Activated B cell treated with CpG ODN at 0.5 μM for 24 hours (primary cell): ENCODE data around the gene RNASE4. TPM values are rescaled to one million over a fixed set of nuclear protein-coding genes. Genes with fewer than 3 reads are reported as not detected.

Experiments
- ATAC-seq: fragments of 200-7000 bp; cut with Tn5 transposase; one replicate; pipeline ENCODE4 v1.10.0; 2021; ENCODE audit warnings: low read depth, mild to moderate bottlenecking, moderate library complexity
- CTCF ChIA-PET: fragments of 350-600 bp; sonication (Branson Sonifier 250); formaldehyde crosslinking; loops from one replicate; lab custom pipeline; 2021; ENCODE audit warnings: antibody characterized with exemption; lab: Charles Lee
- POLR2A ChIA-PET: fragments of 350-600 bp; sonication (Branson Sonifier 250); formaldehyde crosslinking; loops from one replicate; lab custom pipeline; 2021; ENCODE audit warnings: antibody characterized with exemption; lab: Charles Lee
- DNase-seq: peaks from one replicate; pipeline ENCODE4 v3.0.0; 2022
- H3K27ac Mint-ChIP-seq: one replicate; pipeline ENCODE4 v1.8.0; 2020; ENCODE audit warnings: mixed read lengths
- H3K27me3 Mint-ChIP-seq: one replicate; pipeline ENCODE4 v1.8.0; 2021; ENCODE audit warnings: mixed read lengths
- H3K36me3 Mint-ChIP-seq: one replicate; pipeline ENCODE4 v1.8.0; 2021; ENCODE audit warnings: low read depth, mixed read lengths
- H3K4me1 Mint-ChIP-seq: one replicate; pipeline ENCODE4 v1.8.0; 2021; ENCODE audit warnings: mixed read lengths
- H3K4me3 Mint-ChIP-seq: one replicate; pipeline ENCODE4 v1.8.0; 2020; ENCODE audit warnings: mild to moderate bottlenecking, mixed read lengths
- H3K9me3 Mint-ChIP-seq: one replicate; pipeline ENCODE4 v1.8.0; 2020; ENCODE audit warnings: mixed read lengths
- CTCF ChIP-seq: fragments of 200-600 bp; IDR thresholded peaks from one replicate; pipeline ENCODE4 v1.8.0; 2022; ENCODE audit warnings: antibody characterized with exemption, mild to moderate bottlenecking
- intact Hi-C: fragments of 100-400 bp; cut with micrococcal nuclease; formaldehyde crosslinking; loops from one replicate; pipeline ENCODE4 v1.15.1; 2024
- total RNA-seq: library from RNA; stranded (reverse); gene quantifications from 2 replicates; pipeline ENCODE4 v1.2.3, GENCODE V29; 2022

Gene RNASE4
- total RNA-seq, 1 donor from 2014 or later = 1.0 TPM

GRCh38 chr14:20657216-20658211, 26.8 kb upstream of the RNASE4 start:
- H3K27ac Mint-ChIP-seq = no peak overlapping the region

GRCh38 chr14:20658246-20658645, 26.1 kb upstream of the RNASE4 start:
- CTCF ChIA-PET = interaction anchor here (1.0 to 2.2 kb wide), 4 partner anchors 33 to 215 kb away, joined by 3 to 17 read pairs (median 4); no protein-coding TSS in a partner anchor
- POLR2A ChIA-PET = interaction anchor here (0.9 to 1.0 kb wide), 2 partner anchors 25 to 316 kb away, joined by 3 to 6 read pairs; no protein-coding TSS in a partner anchor
- ATAC-seq (no peak), DNase-seq (no peak)
- Mint-ChIP-seq H3K27ac (no peak overlapping the region), H3K27me3 (peaks cover 32% of the 10 kb centered on the region), H3K4me1 (peaks cover 15% of the 10 kb centered on the region), H3K4me3 (no peak overlapping the region), H3K36me3 (no peaks in the 10 kb centered on the region), H3K9me3 (no peaks in the 10 kb centered on the region)
- intact Hi-C loops = no loop called here
- TF ChIP-seq CTCF = no peak

More at GRCh38 chr14:20657216-20658211, 26.8 kb upstream of the RNASE4 start:
- Mint-ChIP-seq H3K4me1 (peaks cover 14% of the 10 kb centered on the region), H3K36me3 (no peaks in the 10 kb centered on the region), H3K4me3 (no peak overlapping the region), H3K9me3 (no peaks in the 10 kb centered on the region), H3K27me3 (peaks cover 37% of the 10 kb centered on the region)
- ChIA-PET CTCF (interaction anchor here (1.0 to 2.3 kb wide), 4 partner anchors 34 to 200 kb away, joined by 3 to 17 read pairs (median 8); no protein-coding TSS in a partner anchor), POLR2A (interaction anchor here (0.9 kb wide), 1 partner anchor 316 kb away, joined by 6 read pairs; no protein-coding TSS in a partner anchor)
- TF ChIP-seq CTCF = no peak
- intact Hi-C loops = no loop called here
- ATAC-seq (no peak), DNase-seq (no peak)

- Mint-ChIP-seq H3K9me3 (no peaks in the 10 kb centered on the region), H3K36me3 (no peaks in the 10 kb centered on the region), H3K4me1 (peaks cover 18% of the 10 kb centered on the region), H3K4me3 (no peak overlapping the region), H3K27me3 (peaks cover 23% of the 10 kb centered on the region), H3K27ac (no peak overlapping the region)
- no peak for TF ChIP-seq CTCF
- ATAC-seq (no peak), DNase-seq (no peak)
- ChIA-PET POLR2A (interaction anchor here (1.9 kb wide), 1 partner anchor 22 kb away, joined by 4 read pairs; no protein-coding TSS in a partner anchor), CTCF (interaction anchor here (1.6 to 2.2 kb wide), 2 partner anchors 32 to 214 kb away, joined by 4 to 17 read pairs; no protein-coding TSS in a partner anchor)
- intact Hi-C loops = no loop called here
Observed at GRCh38 chr14:20659336-20659735, 25.0 kb upstream of the RNASE4 start.

- H3K4me3 Mint-ChIP-seq = no peak overlapping the region
- ATAC-seq = no peak
- CTCF ChIA-PET = interaction anchor here (1.6 to 2.2 kb wide), 3 partner anchors 31 to 214 kb away, joined by 4 to 21 read pairs (median 17); no protein-coding TSS in a partner anchor
- POLR2A ChIA-PET = interaction anchor here (1.9 kb wide), 1 partner anchor 22 kb away, joined by 4 read pairs; no protein-coding TSS in a partner anchor
- intact Hi-C loops = no loop called here
- H3K9me3 Mint-ChIP-seq = no peaks in the 10 kb centered on the region
- no peak for DNase-seq
- peaks cover 22% of the 10 kb centered on the region for H3K4me1 Mint-ChIP-seq
- no peaks in the 10 kb centered on the region for H3K36me3 Mint-ChIP-seq
- peaks cover 21% of the 10 kb centered on the region for H3K27me3 Mint-ChIP-seq
- TF ChIP-seq CTCF = no peak
- no peak overlapping the region for H3K27ac Mint-ChIP-seq
Observed at GRCh38 chr14:20659813-20660395, 24.5 kb upstream of the RNASE4 start.
